ENCODE data around the gene REN.

Gene REN

GRCh38 chr1:204194080-204194479 is 27.9 kb upstream of the REN start:
- Histone ChIP-seq H3K27ac (replicated peaks) (no peak overlapping the region), H3K27me3 (ENCODE audit: insufficient read depth, poor library complexity, severe bottlenecking) (peaks cover 24% of the 10 kb centered on the region), H3K4me3 (replicated peaks; ENCODE audit: insufficient read depth, low read length) (no peak overlapping the region)
- TF ChIP-seq GABPA (IDR thresholded peaks at IDR 0.05; ENCODE audit: low read depth) (no peak), POLR2AphosphoS5 (IDR thresholded peaks at IDR 0.05; ENCODE audit: low read depth) (no peak), SPI1 (IDR thresholded peaks at IDR 0.05; ENCODE audit: borderline replicate concordance, low read depth) (no peak), CTCF (IDR thresholded peaks at IDR 0.05; ENCODE audit: insufficient read depth, low read length) (no peak), REST (IDR thresholded peaks at IDR 0.05; ENCODE audit: insufficient replicate concordance, low read depth) (no peak)
- DNase-seq (ENCODE audit: low read depth in 1 of 2, low spot score in 1 of 2) = no peak

- TF ChIP-seq REST (IDR thresholded peaks at IDR 0.05; ENCODE audit: insufficient replicate concordance, low read depth) (no peak), CTCF (IDR thresholded peaks at IDR 0.05; ENCODE audit: insufficient read depth, low read length) (no peak), POLR2AphosphoS5 (IDR thresholded peaks at IDR 0.05; ENCODE audit: low read depth) (no peak), SPI1 (IDR thresholded peaks at IDR 0.05; ENCODE audit: borderline replicate concordance, low read depth) (no peak), GABPA (IDR thresholded peaks at IDR 0.05; ENCODE audit: low read depth) (no peak)
- DNase-seq (ENCODE audit: low read depth in 1 of 2, low spot score in 1 of 2) = no peak
Observed at GRCh38 chr1:204192589-204193352, 26.6 kb upstream of the REN start.

GRCh38 chr1:204192046-204192445 is 25.9 kb upstream of the REN start:
- TF ChIP-seq GABPA (IDR thresholded peaks at IDR 0.05; ENCODE audit: low read depth) (no peak), SPI1 (IDR thresholded peaks at IDR 0.05; ENCODE audit: borderline replicate concordance, low read depth) (no peak), REST (IDR thresholded peaks at IDR 0.05; ENCODE audit: insufficient replicate concordance, low read depth) (no peak), CTCF (IDR thresholded peaks at IDR 0.05; ENCODE audit: insufficient read depth, low read length) (no peak), POLR2AphosphoS5 (IDR thresholded peaks at IDR 0.05; ENCODE audit: low read depth) (no peak)
- DNase-seq (ENCODE audit: low read depth in 1 of 2, low spot score in 1 of 2) = no peak
- H3K27ac ChIP-seq (replicated peaks) = no peak overlapping the region
- peaks cover 39% of the 10 kb centered on the region for H3K27me3 ChIP-seq (ENCODE audit: insufficient read depth, poor library complexity, severe bottlenecking)
- no peak overlapping the region for H3K4me3 ChIP-seq (replicated peaks; ENCODE audit: insufficient read depth, low read length)

More at GRCh38 chr1:204192589-204193352, 26.6 kb upstream of the REN start:
- H3K4me3 ChIP-seq (replicated peaks; ENCODE audit: insufficient read depth, low read length) = no peak overlapping the region
- peaks cover 34% of the 10 kb centered on the region for H3K27me3 ChIP-seq (ENCODE audit: insufficient read depth, poor library complexity, severe bottlenecking)
- H3K27ac ChIP-seq (replicated peaks) = no peak overlapping the region

All from HL-60 (cell line).